Activated CD4-positive, CD25-positive, alpha-beta regulatory T cell treated with anti-CD3 and anti-CD28 coated beads, Interleukin-2, amount 50 U/mL, for 72 hours (primary cell): Measurements from ENCODE around the gene SH3PXD2A.

Experiments
- DNase-seq: peaks from one replicate; pipeline ENCODE4 v3.0.0; 2021

SH3PXD2A gene

GRCh38 chr10:103659674-103660363, 195.6 kb downstream of the SH3PXD2A start:
- DNase-seq = peak; percentile 54

- DNase-seq = no peak
Observed at GRCh38 chr10:103658049-103658577, 197.3 kb downstream of the SH3PXD2A start.

DNA sequence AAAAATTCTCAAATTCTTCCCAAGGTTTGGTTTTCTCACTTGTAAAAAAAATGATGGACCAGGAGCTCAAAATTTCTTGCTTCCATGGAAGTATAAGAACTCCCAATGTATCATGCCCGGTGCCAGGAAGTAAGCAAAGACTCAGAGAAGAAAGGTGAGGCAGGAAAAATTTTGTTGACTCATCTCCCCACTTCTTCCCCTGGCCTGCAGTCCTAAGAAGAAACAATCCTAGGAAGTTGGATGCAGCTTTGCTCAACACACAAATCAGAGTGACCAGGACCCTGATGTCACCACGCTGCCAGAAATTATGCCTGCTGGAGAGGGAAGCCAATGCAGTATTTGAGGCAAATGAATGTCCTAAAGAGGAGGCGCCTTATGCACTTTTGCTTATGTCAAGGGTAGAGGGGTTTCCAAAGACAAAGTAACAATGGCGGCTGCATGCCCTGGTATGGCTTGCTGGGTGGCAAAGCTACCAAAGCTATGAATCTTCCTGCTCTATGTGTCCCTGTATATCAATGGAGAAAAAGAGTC, 198.2 kb downstream of the SH3PXD2A start:
- DNase-seq = no peak

DNA sequence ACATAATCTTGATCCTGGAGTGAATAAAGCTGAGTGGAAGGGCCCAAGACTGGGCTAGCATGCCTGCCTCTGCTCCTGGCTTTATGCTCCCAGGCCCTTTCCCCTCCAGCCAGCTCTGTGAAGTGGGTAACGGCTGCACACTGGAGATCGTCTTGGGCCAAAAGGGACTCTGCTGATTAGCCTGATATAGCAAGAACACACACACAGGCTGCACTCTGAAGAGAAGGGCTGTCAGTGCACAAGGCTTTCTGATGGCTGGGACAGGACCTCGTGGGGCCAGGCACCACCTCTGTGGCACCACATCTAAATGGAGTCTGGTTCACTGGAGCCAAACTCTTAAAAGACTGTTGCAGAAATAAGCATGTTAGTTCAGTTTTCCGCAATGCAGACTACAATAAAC, 200.5 kb downstream of the SH3PXD2A start:
- DNase-seq = no peak

DNA sequence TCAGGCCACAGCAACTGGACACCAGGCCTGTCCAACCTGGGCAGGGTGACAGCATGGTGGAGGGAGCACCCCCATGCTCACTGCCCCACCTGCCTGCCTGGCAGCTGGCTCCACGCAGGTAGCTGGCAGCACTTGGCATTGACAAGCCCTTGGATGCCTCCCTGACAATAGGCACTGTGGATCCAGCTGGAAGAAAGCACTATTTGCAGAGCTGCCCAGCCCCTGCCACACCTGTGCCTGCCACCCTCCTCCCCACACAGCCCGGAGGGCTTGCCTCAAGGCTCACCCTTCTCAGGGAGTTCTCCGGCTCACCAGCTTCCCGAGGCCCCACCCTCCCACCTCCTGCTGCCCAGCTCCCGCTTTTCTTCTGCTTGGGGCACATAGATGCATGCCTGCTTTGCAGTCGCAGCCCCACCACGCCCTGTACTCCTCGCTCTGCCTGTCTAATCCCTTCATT, 201.8 kb downstream of the SH3PXD2A start:
- no peak for DNase-seq

GRCh38 chr10:103652599-103653281, 202.6 kb downstream of the SH3PXD2A start:
- DNase-seq = no peak

DNA sequence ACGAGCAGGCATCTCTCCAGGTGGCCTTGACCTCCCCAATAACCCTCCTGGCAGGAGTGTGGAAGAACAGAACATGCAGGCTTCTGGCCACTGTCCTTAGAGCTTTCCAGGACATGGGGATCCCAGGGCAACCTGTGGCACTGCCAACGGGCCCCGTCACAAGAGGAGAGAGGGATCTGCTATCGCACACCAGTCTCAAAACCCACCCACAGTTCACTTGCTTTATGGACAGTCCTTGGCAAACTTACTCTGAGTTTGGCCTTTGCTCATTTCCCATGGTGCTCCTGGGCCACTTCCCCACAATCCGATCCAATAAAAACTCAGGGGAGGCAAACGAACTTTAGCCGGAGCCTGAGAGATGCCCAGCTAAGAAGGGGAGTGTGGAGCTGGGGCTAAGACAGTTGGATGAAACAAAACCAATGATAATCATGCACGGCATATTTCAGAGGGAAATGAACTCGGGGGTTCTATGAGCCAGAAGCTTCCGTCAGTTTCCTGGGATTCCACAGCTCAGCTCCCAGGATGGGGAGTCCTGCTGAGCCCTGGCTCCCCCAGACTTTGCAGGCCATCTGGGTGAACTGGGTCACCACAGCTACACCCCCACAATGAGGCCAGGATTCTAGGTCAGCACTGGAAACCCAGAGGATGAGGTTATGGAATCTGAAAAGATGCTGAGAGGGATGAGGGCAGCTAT, 203.4 kb downstream of the SH3PXD2A start:
- DNase-seq = no peak

DNA sequence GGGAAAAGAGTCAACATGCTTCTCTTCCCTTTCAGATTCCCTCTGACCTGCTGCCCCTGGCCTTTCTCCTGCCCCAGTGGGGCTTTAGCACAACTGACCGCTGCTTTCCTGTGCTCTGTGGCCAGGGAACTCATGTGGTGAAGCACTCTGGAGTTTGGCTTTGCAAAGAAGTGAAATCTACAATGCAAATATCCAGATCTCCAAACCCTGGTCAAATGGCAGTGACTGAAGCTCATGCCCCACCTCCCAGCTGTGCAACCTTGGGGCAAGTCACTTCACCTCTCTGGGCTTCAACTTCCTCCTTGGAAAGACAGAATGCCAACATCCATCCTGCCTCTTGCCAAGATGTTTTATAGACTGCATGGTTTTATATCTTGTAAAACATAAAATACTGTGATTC, 204.0 kb downstream of the SH3PXD2A start:
- DNase-seq = no peak

- no peak for DNase-seq
Observed at GRCh38 chr10:103649654-103650423, 205.5 kb downstream of the SH3PXD2A start.

DNA sequence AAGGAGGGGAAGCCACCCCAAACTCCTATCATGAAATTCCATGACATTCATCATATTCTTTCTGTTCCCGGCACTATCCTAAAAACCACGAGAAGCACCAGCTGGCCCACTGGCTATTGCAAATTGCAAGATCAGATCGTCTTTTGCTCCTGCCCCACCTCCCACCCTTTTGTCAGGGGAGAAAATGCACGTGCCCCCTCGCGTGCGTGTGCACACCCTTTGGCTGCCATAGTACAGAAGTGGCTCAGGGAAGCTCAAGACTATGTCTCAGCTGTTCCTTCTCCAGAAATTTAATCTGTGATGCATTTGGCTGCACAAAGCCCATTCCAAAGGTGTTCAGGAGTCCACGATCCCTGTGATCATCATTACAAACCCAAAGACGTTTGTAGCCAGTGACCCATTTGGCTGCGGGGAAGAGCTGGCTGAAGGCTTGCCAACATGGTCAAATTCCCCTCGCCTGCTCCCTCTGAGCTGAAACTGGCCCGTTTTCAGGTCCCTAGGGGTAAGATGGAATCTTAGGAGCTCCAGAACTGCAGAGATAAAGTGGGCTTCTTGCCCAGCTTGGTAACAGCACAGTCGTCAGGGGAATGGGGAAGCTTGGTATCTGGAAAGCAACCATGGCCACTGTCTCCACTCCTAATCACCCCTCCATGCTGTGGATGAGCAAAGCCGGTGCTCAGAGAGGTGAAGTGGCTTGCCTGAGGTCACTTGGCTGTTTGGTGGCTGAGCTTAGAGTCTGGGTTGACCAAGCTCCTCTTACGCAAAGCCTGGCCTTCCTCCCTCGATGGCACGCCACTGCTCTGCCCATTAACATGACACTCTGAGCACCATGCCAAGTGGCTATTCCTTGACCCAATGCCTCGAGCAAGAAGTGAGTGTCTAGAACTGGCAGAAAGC, 206.5 kb downstream of the SH3PXD2A start:
- DNase-seq = no peak

DNA sequence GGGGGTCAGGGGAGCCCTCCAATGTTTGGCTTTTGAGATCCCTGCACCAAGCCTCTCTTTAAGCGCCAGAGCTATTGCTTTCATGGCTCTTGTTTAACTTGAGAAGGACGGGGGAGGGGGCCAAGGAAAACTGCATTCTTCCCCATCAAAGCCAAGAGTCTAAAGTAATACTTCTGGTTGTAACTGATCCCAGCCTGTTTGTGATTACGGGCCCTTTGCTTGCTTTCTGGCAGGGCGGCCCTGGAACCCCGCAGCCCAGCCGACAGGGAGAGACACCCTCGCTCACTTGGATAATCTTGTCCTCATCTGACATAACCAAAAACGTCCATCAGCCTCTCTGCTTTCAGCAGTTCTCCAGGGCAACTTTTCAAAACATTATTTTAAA, 207.1 kb downstream of the SH3PXD2A start:
- no peak for DNase-seq

DNA sequence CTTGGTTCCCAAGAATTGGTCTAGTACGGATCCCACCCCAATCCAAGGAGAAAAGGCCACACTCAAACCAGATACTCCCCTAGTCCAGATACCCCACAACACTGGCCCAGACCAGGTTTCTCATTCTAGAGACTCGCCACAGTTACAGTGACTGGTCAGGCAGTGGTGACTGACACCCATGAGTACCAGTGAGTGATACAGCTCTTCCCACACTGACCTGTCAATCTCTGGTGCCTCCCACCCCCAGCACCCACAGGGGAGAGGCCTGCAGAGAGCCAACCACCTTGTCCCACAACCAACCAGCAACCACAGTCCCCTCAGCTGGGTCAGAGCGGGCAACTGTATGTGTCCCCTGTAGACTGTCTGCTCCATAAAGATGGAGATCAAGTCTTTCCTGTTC, 209.1 kb downstream of the SH3PXD2A start:
- no peak for DNase-seq

GRCh38 chr10:103645141-103646054, 210.0 kb downstream of the SH3PXD2A start:
- DNase-seq = no peak

DNA sequence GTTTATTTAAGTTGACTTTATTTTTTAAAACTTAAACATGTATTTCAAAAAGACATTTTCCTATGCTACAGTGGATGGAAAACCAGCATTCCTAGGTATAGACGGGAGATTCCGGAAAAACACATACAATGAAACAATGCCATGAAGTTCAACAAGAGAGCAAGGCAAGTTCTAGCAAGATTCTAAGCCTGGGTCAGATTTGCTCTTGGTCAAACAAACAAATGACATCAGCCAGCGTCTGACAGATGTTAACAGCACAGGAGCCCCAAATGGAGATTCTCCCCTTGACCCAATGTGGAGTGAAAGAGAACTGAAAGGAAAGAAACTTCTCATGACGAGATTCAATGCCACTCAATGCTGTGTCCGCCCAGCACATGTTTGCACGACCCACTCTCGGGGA, 212.0 kb downstream of the SH3PXD2A start:
- no peak for DNase-seq

- DNase-seq = no peak
Observed at GRCh38 chr10:103641326-103641725, 214.1 kb downstream of the SH3PXD2A start.

- DNase-seq = no peak
Observed at GRCh38 chr10:103640436-103641181, 214.8 kb downstream of the SH3PXD2A start.

DNA sequence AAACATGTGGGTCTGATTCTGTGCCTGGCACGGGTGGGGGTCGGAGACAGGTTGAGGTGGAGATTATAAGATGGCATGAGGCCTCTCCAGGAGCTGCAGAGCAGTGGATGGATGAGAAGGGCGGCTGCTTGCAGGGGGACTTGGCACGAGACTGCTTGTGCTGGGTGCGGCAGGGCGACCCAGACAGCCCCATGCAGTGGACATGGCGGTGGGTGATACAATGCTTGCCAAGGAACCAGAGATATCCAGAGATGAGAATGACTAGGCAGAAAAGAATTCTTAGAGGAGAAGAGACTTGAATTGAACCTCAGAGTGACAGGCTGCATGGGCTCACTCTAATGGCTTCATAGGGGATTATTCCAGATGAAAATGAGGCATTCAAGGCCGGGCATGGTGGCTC, 216.4 kb downstream of the SH3PXD2A start:
- no peak for DNase-seq

DNA sequence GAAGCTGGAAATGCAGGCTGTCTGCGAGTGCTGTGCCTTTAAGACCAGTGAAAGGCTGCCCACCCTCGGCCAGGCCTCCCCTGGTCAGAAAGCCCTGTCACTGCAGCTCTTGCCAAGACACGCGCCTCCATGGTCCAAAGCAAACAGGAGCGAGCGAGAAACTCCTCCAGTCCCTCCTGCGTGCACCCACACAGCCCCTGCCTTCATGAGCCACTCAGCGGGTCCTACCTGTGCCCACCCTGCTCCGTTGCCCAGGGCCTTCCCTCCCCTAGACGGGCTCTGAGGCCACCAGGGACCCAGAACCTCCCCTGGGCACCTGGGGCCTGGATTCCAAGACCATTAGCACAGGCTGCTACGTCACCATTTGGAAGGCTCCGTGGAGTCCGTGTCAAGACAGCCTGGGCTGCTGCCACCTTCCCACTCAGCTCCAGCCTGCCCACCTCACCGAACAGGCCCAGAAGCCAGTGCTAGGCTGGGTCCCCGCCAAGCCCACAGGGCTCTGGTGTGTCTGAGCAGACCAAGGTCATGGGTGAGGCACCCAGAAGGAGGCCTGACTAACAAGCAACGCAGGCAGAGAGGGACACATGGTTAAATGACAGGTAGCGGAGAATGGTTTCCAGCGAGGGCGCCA, 217.3 kb downstream of the SH3PXD2A start:
- DNase-seq = no peak

- no peak for DNase-seq
Observed at GRCh38 chr10:103637011-103637410, 218.4 kb downstream of the SH3PXD2A start.
